Hepatocyte (in vitro differentiated cells): ENCODE results near the gene ACSS1.

Source experiments
- CTCF ChIP-seq: fragments of 200-600 bp; sonication (generic); IDR thresholded peaks from 2 replicates; pipeline ENCODE4 v1.5.1; 2016; ENCODE audit warnings: antibody characterized with exemption, mild to moderate bottlenecking; ENCODE audit not compliant: poor library complexity
- EZH2 ChIP-seq: fragments of 200-600 bp; sonication (generic); IDR thresholded peaks from 2 replicates; pipeline ENCODE4 v1.6.1; 2016; ENCODE audit warnings: antibody characterized with exemption, mild to moderate bottlenecking, borderline replicate concordance
- EZH2phosphoT487 ChIP-seq: fragments of 200-600 bp; sonication (generic); IDR thresholded peaks from one replicate; pipeline ENCODE4 v1.6.1; 2018; ENCODE audit warnings: antibody characterized with exemption, mild to moderate bottlenecking, low read depth, moderate library complexity; ENCODE audit not compliant: unreplicated experiment, severe bottlenecking

GRCh38 chr20:24961384-24962181 lies 96.4 kb downstream of the ACSS1 start:
- no peak for TF ChIP-seq CTCF
- no peak for TF ChIP-seq EZH2
- TF ChIP-seq EZH2phosphoT487, result no peak
